HCT116 (cell line): ENCODE measurements around the gene EMSY.

Experiments used
- CTCF ChIP-seq, 3 experiments: fragments of 200-600 bp in 1 of 3; sonication (generic) in 1 of 3; IDR thresholded peaks in 2 of 3; conservative IDR thresholded peaks in 1 of 3; 2 replicates each; pipeline ENCODE4 v1.5.1; 2012 to 2017; ENCODE audit warnings: low read depth in 2 of 3, low read length in 2 of 3, antibody characterized with exemption in 1 of 3, borderline replicate concordance in 1 of 3, control low read depth in 1 of 3, mild to moderate bottlenecking in 1 of 3, mixed read lengths in 1 of 3, mixed run types in 1 of 3, moderate library complexity in 1 of 3; ENCODE audit not compliant: insufficient read depth in 1 of 3
- EGR1 ChIP-seq: IDR thresholded peaks from 2 replicates; pipeline ENCODE4 v1.6.1; 2012; ENCODE audit warnings: low read depth
- EZH2 ChIP-seq: fragments of 200-600 bp; sonication (generic); IDR thresholded peaks from 2 replicates; pipeline ENCODE4 v1.6.1; 2017; ENCODE audit warnings: antibody characterized with exemption, mixed run types
- FOSL1 ChIP-seq: IDR thresholded peaks from 2 replicates; pipeline ENCODE4 v1.6.1; 2012; ENCODE audit warnings: low read depth
- MAX ChIP-seq: IDR thresholded peaks from 2 replicates; pipeline ENCODE4 v1.6.1; 2012
- POLR2A ChIP-seq: IDR thresholded peaks from 2 replicates; pipeline ENCODE4 v1.7.0; 2011; ENCODE audit warnings: borderline replicate concordance; ENCODE audit not compliant: insufficient read depth, insufficient read length; ENCODE audit errors: extremely low read depth
- POLR2AphosphoS5 ChIP-seq: IDR thresholded peaks from 2 replicates; pipeline ENCODE4 v1.6.1; 2011; ENCODE audit warnings: mild to moderate bottlenecking, low read depth, low read length, moderate library complexity
- RAD21 ChIP-seq: IDR thresholded peaks from 2 replicates; pipeline ENCODE4 v1.6.1; 2012; ENCODE audit warnings: low read depth, mild to moderate bottlenecking
- REST ChIP-seq: IDR thresholded peaks from 2 replicates; pipeline ENCODE4 v1.6.1; 2012; ENCODE audit warnings: low read depth
- SRF ChIP-seq: IDR thresholded peaks from 2 replicates; pipeline ENCODE4 v1.6.1; 2012; ENCODE audit warnings: low read depth
- YY1 ChIP-seq: IDR thresholded peaks from 2 replicates; pipeline ENCODE4 v1.6.1; 2011; ENCODE audit warnings: low read length, low read depth, moderate library complexity, mild to moderate bottlenecking; ENCODE audit not compliant: insufficient replicate concordance; ENCODE audit errors: extremely low read depth

- no peak for TF ChIP-seq EGR1
- TF ChIP-seq RAD21, result no peak
- TF ChIP-seq MAX, result no peak
- TF ChIP-seq REST, result no peak
- no peak for TF ChIP-seq CTCF (IDR thresholded peaks at IDR 0.05 in 2 of 3, conservative IDR thresholded peaks at IDR 0.05 in 1 of 3; ENCODE audit: borderline replicate concordance in 1 of 3, insufficient read depth in 1 of 3, low read depth in 2 of 3, low read length in 2 of 3)
- TF ChIP-seq POLR2AphosphoS5, result no peak
- TF ChIP-seq SRF, result no peak
- no peak for TF ChIP-seq YY1
- no peak for TF ChIP-seq POLR2A
- no peak for TF ChIP-seq FOSL1
- TF ChIP-seq EZH2, result no peak
Observed at GRCh38 chr11:76588455-76589325, 143.9 kb downstream of the EMSY start.
